ENCODE results near the gene DDX10. TPM values are rescaled to one million over a fixed set of nuclear protein-coding genes. Genes with fewer than 3 reads are reported as not detected.
A peak's percentile ranks its signal among the peaks of the same experiment; 100 is the strongest.

DDX10 gene
- total and polyA plus RNA-seq, 9 of the 15 experiments (the other 6 are each of a cell fraction or from before 2014, with no cell fraction given): 33.9 to 94.6 (median 50.7) TPM

GRCh38 chr11:108664730-108665525 is at the start of gene DDX10 (continued):
- TF ChIP-seq, protein P1, sequence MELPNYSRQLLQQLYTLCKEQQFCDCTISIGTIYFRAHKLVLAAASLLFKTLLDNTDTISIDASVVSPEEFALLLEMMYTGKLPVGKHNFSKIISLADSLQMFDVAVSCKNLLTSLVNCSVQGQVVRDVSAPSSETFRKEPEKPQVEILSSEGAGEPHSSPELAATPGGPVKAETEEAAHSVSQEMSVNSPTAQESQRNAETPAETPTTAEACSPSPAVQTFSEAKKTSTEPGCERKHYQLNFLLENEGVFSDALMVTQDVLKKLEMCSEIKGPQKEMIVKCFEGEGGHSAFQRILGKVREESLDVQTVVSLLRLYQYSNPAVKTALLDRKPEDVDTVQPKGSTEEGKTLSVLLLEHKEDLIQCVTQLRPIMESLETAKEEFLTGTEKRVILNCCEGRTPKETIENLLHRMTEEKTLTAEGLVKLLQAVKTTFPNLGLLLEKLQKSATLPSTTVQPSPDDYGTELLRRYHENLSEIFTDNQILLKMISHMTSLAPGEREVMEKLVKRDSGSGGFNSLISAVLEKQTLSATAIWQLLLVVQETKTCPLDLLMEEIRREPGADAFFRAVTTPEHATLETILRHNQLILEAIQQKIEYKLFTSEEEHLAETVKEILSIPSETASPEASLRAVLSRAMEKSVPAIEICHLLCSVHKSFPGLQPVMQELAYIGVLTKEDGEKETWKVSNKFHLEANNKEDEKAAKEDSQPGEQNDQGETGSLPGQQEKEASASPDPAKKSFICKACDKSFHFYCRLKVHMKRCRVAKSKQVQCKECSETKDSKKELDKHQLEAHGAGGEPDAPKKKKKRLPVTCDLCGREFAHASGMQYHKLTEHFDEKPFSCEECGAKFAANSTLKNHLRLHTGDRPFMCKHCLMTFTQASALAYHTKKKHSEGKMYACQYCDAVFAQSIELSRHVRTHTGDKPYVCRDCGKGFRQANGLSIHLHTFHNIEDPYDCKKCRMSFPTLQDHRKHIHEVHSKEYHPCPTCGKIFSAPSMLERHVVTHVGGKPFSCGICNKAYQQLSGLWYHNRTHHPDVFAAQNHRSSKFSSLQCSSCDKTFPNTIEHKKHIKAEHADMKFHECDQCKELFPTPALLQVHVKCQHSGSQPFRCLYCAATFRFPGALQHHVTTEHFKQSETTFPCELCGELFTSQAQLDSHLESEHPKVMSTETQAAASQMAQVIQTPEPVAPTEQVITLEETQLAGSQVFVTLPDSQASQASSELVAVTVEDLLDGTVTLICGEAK (IDR thresholded peaks at IDR 0.05): peak; percentile 62
- TF ChIP-seq, protein P1 (CRISPR knock-in tag; IDR thresholded peaks at IDR 0.05): no peak
- TF ChIP-seq ZNF717 (CRISPR knock-in tag; IDR thresholded peaks at IDR 0.05): no peak
- TF ChIP-seq MTA3 (IDR thresholded peaks at IDR 0.05; ENCODE audit: borderline replicate concordance): peak; percentile 44; the same call in 1 of the 2 replicates
- TF ChIP-seq, protein P2, sequence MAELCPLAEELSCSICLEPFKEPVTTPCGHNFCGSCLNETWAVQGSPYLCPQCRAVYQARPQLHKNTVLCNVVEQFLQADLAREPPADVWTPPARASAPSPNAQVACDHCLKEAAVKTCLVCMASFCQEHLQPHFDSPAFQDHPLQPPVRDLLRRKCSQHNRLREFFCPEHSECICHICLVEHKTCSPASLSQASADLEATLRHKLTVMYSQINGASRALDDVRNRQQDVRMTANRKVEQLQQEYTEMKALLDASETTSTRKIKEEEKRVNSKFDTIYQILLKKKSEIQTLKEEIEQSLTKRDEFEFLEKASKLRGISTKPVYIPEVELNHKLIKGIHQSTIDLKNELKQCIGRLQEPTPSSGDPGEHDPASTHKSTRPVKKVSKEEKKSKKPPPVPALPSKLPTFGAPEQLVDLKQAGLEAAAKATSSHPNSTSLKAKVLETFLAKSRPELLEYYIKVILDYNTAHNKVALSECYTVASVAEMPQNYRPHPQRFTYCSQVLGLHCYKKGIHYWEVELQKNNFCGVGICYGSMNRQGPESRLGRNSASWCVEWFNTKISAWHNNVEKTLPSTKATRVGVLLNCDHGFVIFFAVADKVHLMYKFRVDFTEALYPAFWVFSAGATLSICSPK (IDR thresholded peaks at IDR 0.05; ENCODE audit: borderline replicate concordance): no peak
